NCI-H2196 (cell line): ENCODE data around the gene CELF5.
"Not testable (repeated sequence)": the region's sequence is repeated elsewhere in the genome, so short reads cannot be mapped to it uniquely, and the experiment has no call there.

ENCODE experiments used
- DNase-seq: peaks from one replicate; lab custom pipeline; 2025; ENCODE audit not compliant: unreplicated experiment; lab: John Stamatoyannopoulos, UW

The CELF5 gene

DNA sequence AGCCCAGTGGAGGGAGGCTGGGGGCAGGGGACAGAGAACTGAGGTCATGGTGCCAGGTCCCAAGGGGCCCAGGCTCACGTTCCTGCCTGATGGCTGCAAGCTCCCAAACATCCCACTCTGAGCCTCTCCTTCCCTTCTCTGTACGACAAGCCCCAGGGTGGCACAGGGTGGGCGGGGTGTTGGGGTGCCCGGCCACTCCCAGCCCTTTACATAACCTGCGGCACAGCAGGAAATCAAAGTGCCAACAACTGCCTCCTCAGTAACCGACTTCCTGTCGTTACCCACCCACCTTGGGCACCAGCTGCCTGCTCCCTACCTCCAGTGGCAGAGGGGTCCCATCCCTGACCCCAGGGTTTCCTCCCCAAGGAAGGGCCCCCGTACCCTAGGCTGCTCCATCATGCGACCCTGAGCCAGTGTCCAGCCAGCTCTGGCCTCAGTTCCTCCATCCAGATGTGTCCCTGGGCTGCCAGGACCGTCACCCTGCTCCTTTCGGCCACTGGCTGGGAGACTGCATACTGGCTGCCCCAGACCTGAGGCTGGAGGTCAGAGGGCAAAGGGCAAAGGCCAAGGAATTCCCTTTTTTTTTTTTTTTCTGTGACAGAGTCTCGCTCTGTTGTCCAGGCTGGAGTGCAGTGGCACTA lies 114.2 kb downstream of the CELF5 start:
- no peak for DNase-seq

- DNase-seq, result no peak
Observed at GRCh38 chr19:3340340-3340739, 115.9 kb downstream of the CELF5 start.

GRCh38 chr19:3342246-3342645 lies 117.8 kb downstream of the CELF5 start:
- no peak for DNase-seq

- not testable (repeated sequence) for DNase-seq
Observed at GRCh38 chr19:3342962-3343361, 118.5 kb downstream of the CELF5 start.

- DNase-seq, result peak; percentile 50
Observed at GRCh38 chr19:3343619-3344502, 119.4 kb downstream of the CELF5 start.

DNA sequence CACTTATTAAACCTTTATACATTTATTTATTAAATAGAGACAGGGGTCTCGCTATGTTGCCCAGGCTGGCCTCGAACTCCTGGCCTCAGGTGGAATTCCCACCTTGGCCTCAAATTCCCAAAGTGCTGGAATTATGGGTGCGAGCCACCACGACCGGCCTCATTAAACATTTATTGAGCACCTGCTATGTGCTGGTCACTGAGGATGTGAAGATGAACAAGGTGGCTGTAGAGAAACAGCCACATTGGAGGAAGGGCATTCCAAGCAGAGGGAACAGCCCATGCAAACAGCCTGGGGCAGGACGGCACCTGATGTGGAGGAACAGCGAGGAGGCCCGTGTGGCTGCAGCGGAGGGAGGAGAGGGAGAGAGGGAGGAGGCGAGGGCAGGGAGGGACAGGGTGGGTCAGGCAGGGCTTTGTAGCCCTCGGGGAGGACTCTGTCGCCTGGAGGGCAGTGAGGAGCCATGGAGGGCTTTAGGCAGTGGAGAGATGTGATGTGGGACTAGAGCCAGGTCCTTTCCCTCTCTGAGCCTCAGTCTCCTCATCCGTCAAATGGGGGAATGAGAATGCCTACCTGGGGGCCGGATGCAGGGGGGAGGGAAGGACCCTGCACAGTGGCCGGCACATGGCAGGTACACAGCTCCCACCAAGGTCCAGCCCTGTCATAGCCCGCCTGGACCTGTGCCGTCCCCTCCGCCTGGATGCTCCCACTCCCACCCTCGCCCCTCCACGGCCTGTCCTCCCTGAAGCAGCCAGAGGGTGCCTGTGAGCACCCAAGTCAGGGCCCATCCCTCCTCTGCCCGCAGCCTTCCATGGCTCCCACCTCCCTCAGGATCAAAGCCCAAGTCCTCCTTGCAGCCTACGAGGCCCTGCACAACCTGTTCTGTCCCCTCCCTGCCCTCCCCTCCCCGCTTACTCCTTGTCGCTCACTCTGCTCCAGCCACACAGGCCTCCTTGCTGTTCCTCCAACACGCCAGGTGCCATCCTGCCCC lies 120.4 kb downstream of the CELF5 start:
- no peak for DNase-seq

GRCh38 chr19:3345850-3346460 lies 121.5 kb downstream of the CELF5 start:
- no peak for DNase-seq
